Islet precursor cell (in vitro differentiated cells): Measurements from ENCODE around the gene OPN1SW.

Experiments
- DNase-seq: peaks from one replicate; pipeline ENCODE4 v3.0.0-alpha.2; 2018

The OPN1SW gene

GRCh38 chr7:128731184-128731583 is 44.4 kb downstream of the OPN1SW start:
- no peak for DNase-seq

- DNase-seq = no peak
These were observed 46.1 kb downstream of the OPN1SW start for GRCh38 chr7:128729494-128729893.

DNA sequence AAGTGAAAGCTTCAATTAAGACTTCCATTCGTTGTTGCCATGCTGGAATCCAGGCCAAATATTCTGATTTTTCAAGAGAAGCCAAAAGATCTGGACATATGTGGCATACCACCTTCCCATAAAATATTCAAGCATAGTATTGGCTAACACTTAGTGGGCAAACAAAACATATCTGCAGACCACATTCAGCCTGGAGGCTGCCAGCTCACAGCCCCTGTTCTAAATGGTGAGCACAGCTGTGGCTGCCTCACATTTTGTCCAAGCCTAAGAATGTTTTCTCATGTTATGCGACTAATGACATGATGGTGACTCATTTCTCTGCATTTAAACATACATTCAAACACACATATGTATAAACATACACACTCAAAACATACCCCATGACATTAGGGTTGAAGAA is 47.0 kb downstream of the OPN1SW start:
- no peak for DNase-seq

DNA sequence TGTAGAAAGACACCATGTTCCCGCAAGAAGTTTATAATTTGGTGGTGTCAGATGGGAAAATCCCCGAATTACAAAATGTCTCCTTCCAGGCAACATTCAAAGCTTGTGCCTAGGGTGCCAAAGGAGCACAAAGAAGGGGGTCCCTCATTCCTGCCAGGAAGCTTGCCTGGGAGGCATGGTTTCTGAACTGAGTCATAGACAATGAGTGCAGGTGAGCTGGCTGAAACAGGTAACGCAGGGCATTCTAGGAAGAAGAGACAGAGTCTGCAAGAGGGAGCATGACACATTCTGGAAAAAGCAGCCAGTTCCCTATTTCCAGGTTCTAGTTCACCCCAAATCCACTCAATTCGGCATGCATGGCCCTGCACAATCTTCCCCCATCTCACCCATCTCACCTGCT is 48.4 kb downstream of the OPN1SW start:
- DNase-seq = no peak

- DNase-seq = no peak
These were observed 48.9 kb downstream of the OPN1SW start for GRCh38 chr7:128726737-128727072.

DNA sequence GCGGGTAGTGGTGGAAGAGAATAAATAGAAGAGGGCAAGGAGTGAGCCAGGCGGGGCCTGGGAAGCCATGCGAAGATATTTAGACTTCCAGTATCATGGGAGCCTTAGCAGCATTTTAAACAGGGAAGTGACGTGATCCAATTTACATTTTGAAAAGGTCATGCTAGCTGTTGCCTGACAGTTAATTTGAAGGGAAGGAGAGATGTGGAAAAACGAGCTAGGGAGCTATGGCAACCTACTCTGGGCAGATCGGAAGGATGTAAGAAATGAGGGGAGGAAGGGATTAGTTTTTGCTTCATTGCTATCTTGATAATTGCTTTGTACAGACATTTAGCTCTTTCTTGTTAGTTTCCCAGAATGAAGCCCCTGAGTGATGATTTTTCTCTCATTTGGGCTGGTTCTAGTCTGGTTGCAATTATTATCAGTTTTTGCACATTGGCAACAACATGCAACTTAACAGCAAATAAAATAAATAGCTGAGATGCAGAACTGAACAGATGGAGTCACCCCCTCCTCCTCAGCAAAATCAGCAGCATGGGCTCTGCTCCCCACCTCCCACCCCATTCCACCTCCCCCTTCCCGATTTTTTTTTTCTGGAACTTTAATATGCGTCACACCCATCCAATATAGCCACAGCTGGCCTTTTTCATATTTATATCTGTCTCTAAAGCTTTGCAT is 49.4 kb downstream of the OPN1SW start:
- DNase-seq = no peak

DNA sequence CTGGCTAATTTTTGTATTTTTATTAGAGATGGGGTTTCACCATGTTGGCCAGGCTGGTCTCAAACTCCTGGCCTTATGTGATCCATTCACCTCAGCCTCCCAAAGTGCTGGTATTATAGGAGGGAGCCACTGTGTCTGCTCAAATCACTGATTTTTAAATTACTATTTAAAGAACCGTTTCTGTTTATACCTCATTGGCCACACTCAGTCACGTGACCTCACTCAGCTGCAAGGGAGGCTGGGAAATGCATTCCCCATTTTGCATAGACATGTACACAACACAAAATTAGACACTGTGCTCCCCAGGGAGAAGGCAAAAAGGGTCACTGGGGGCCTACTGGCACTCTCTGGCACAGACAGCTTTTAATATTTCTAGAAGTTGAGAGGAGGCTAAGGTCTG is 50.1 kb downstream of the OPN1SW start:
- DNase-seq = no peak

DNA sequence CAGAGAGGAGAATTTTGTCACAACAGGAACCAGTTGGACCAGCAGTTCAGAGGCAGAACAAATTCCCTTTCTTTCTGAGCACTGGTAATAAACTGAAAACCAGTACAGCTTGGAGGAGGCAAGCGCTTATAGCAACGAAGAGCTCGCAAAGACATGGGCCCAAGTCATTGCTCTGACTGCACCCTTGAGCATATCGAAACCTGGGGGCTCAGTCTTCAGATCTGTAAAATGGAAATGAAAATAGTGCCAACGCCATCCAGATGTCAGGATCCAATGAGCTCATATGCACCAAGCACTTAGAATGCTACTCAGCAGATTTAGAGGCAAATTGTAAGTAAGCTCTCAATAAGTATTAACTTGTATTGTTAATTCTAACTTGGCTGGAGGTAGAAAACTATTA is 50.9 kb downstream of the OPN1SW start:
- DNase-seq = no peak
